Measurements from ENCODE around the gene MLST8. TPM values are rescaled to one million over a fixed set of nuclear protein-coding genes. Genes with fewer than 3 reads are reported as not detected.

MLST8 gene
- total and polyA plus RNA-seq, 2 of the 8 experiments (the other 6 are each of a cell fraction or from before 2014, with no cell fraction given) = 67.6 to 321 TPM

GRCh38 chr16:2187212-2187611 is 18.0 kb upstream of the MLST8 start:
- Histone ChIP-seq H2BK15ac (ENCODE audit: low read length) (no peak overlapping the region), H4K8ac (ENCODE audit: extremely low read depth, insufficient read depth, low read length) (peak overlapping the region; percentile 51; the same call in 1 of the 2 replicates), H3K23ac (ENCODE audit: insufficient read length) (no peak overlapping the region), H3K36me3 (ENCODE audit: control insufficient read depth in 2 of 4, insufficient read depth in 4 of 4, low read length in 3 of 4) (peaks cover 0 to 4% (median 0%) of the 10 kb centered on the region in 4 experiments; a peak in 1 of 8 replicates), H3K27ac (ENCODE audit: low read depth, low read length) (no peak overlapping the region), H3K4ac (replicated peaks; ENCODE audit: insufficient read length, low read depth, low read length) (no peak overlapping the region), H2BK20ac (ENCODE audit: low read length) (no peak overlapping the region), H3K4me3 (ENCODE audit: extremely low read depth in 1 of 4, insufficient read depth in 2 of 4, low read depth in 3 of 4, low read length in 4 of 4) (no peak overlapping the region), H2AK5ac (ENCODE audit: low read depth, low read length) (no peak overlapping the region), H3K9ac (replicated peaks in 1 of 4; ENCODE audit: extremely low read depth in 1 of 4, low read depth in 3 of 4, low read length in 3 of 4) (no peak overlapping the region), H3K27me3 (replicated peaks in 1 of 4; ENCODE audit: control insufficient read depth in 3 of 4, extremely low read depth in 1 of 4, insufficient read depth in 3 of 4, low read length in 3 of 4) (no peaks in the 10 kb centered on the region), H3K14ac (ENCODE audit: insufficient read length) (no peak overlapping the region), H2BK120ac (replicated peaks; ENCODE audit: low read depth, low read length) (no peak overlapping the region), H3K79me2 (ENCODE audit: control insufficient read depth in 1 of 2, insufficient read depth in 2 of 2, low read length in 2 of 2) (no peaks in the 10 kb centered on the region), H4K5ac (ENCODE audit: insufficient read length, low read depth, low read length) (no peak overlapping the region), H3K56ac (replicated peaks; ENCODE audit: insufficient read length, low read depth, low read length) (no peak overlapping the region), H3K4me1 (replicated peaks in 1 of 4; ENCODE audit: control insufficient read depth in 3 of 4, insufficient read depth in 4 of 4, low read length in 3 of 4) (no peaks in the 10 kb centered on the region; a peak in 2 of 7 replicates), H3K23me2 (ENCODE audit: low read depth, low read length) (peaks cover 1% of the 10 kb centered on the region; the same call in 1 of the 2 replicates), H4K91ac (replicated peaks; ENCODE audit: insufficient read length, low read length) (no peak overlapping the region), H3K79me1 (ENCODE audit: low read depth, low read length) (no peaks in the 10 kb centered on the region), H2BK5ac (ENCODE audit: low read depth, low read length) (no peak overlapping the region), H3K18ac (ENCODE audit: extremely low read depth, low read length) (no peak overlapping the region), H2AFZ (ENCODE audit: low read length) (no peak overlapping the region), H2BK12ac (ENCODE audit: low read depth, low read length) (no peak overlapping the region), H4K20me1 (replicated peaks in 1 of 2; ENCODE audit: control insufficient read depth in 1 of 2, insufficient read depth in 2 of 2, low read length in 2 of 2) (peaks cover 0 to 6% of the 10 kb centered on the region in 2 experiments), H3K4me2 (ENCODE audit: insufficient read depth in 1 of 2, low read depth in 2 of 2, low read length in 2 of 2) (no peak overlapping the region), H3K9me3 (ENCODE audit: insufficient read depth in 2 of 2, low read depth in 1 of 2, low read length in 1 of 2) (no peaks in the 10 kb centered on the region)
- CTCF ChIA-PET (ENCODE audit: partially characterized antibody) = no interaction called here
- DNase-seq (ENCODE audit: low read depth in 1 of 2, low spot score in 2 of 2) (no peak), FAIRE-seq (no peak)
- WGBS, 2 experiments (ENCODE audit: extremely low coverage in 1 of 2, insufficient coverage in 1 of 2, insufficient read length in 1 of 2, insufficient replicate concordance in 2 of 2, low coverage in 1 of 2, low lambda C conversion rate in 2 of 2, missing lambda C conversion rate in 1 of 2) = 91% methylated on average over 17 of the region's 17 CpGs; no CpG with 5 or more reads in 1 of the 2 experiments
- POLR2A ChIA-PET (ENCODE audit: partially characterized antibody) = interaction anchor here (0.6 to 4.9 kb wide), 6 partner anchors 19 to 480 kb away, joined by 3 to 17 read pairs (median 4); partner anchors contain the start of genes ECI1 and TRAF7
- no peak for TF ChIP-seq EGR1 (IDR thresholded peaks at IDR 0.05; ENCODE audit: borderline replicate concordance, low read depth, low read length)
- TF ChIP-seq EP300 (IDR thresholded peaks at IDR 0.05; ENCODE audit: borderline replicate concordance in 1 of 2, low read depth in 2 of 2, low read length in 2 of 2) = no peak
- no peak for TF ChIP-seq CEBPB (IDR thresholded peaks at IDR 0.05; ENCODE audit: low read depth, low read length)
- TF ChIP-seq ZNF274 (IDR thresholded peaks at IDR 0.05; ENCODE audit: borderline replicate concordance, extremely low read depth, low read length) = no peak
- no peak for TF ChIP-seq RAD21 (IDR thresholded peaks at IDR 0.05 in 1 of 2, conservative IDR thresholded peaks at IDR 0.05 in 1 of 2; ENCODE audit: low read depth in 2 of 2, low read length in 2 of 2)
- no peak for TF ChIP-seq RNF2 (IDR thresholded peaks at IDR 0.05; ENCODE audit: borderline replicate concordance, low read depth, low read length, missing control alignments, poor library complexity, severe bottlenecking)
- TF ChIP-seq BRCA1 (IDR thresholded peaks at IDR 0.05; ENCODE audit: low read depth, low read length) = no peak
- no peak for TF ChIP-seq RFX5 (IDR thresholded peaks at IDR 0.05; ENCODE audit: borderline replicate concordance, low read depth, low read length)
- TF ChIP-seq POLR2A (IDR thresholded peaks at IDR 0.05; ENCODE audit: control extremely low read depth in 1 of 2, low read depth in 2 of 2, low read length in 2 of 2) = no peak
- no peak for TF ChIP-seq TAF1 (IDR thresholded peaks at IDR 0.05; ENCODE audit: low read depth, low read length)
- TF ChIP-seq NRF1 (IDR thresholded peaks at IDR 0.05; ENCODE audit: low read depth, low read length) = no peak
- TF ChIP-seq SUZ12 (IDR thresholded peaks at IDR 0.05; ENCODE audit: low read length) = no peak
- no peak for TF ChIP-seq GABPA (IDR thresholded peaks at IDR 0.05; ENCODE audit: borderline replicate concordance, insufficient read depth, low read length)
- no peak for TF ChIP-seq EZH2 (IDR thresholded peaks at IDR 0.05; ENCODE audit: low read depth, low read length, severe bottlenecking)

All from H1 (cell line).